ENCODE measurements around the gene KCNE3.

The KCNE3 gene

GRCh38 chr11:74438681-74439080 lies 28.7 kb downstream of the KCNE3 start:
- Histone ChIP-seq H3K36me3 (ENCODE audit: insufficient read depth, low read length) (no peaks in the 10 kb centered on the region), H3K27me3 (ENCODE audit: insufficient read depth, low read length) (0 out of 2 replicates have a peak, but pooled peaks cover 4% of the 10 kb centered on the region), H3K9me2 (ENCODE audit: low read depth, low read length) (no peaks in the 10 kb centered on the region), H3K9ac (ENCODE audit: low read length) (no peak overlapping the region), H3K27ac (ENCODE audit: low read depth, low read length, poor library complexity, severe bottlenecking) (no peak overlapping the region), H3K4me1 (ENCODE audit: insufficient read depth, low read length, severe bottlenecking) (no peaks in the 10 kb centered on the region), H3K4me3 (ENCODE audit: low read depth, low read length, poor library complexity, severe bottlenecking) (no peak overlapping the region), H3K4me2 (ENCODE audit: low read length) (no peak overlapping the region), H3K9me3 (ENCODE audit: low read length) (no peaks in the 10 kb centered on the region), H2AFZ (ENCODE audit: low read length) (no peak overlapping the region), H3K79me2 (ENCODE audit: insufficient read depth, low read length) (no peaks in the 10 kb centered on the region), H3F3A (ENCODE audit: insufficient read depth, low read length) (no peaks in the 10 kb centered on the region), H4K20me1 (ENCODE audit: insufficient read depth, low read length) (no peaks in the 10 kb centered on the region)
- no peak for TF ChIP-seq CTCF (IDR thresholded peaks at IDR 0.05; ENCODE audit: low read length)
- TF ChIP-seq EZH2 (IDR thresholded peaks at IDR 0.05; ENCODE audit: borderline replicate concordance, low read length) = no peak

DNA sequence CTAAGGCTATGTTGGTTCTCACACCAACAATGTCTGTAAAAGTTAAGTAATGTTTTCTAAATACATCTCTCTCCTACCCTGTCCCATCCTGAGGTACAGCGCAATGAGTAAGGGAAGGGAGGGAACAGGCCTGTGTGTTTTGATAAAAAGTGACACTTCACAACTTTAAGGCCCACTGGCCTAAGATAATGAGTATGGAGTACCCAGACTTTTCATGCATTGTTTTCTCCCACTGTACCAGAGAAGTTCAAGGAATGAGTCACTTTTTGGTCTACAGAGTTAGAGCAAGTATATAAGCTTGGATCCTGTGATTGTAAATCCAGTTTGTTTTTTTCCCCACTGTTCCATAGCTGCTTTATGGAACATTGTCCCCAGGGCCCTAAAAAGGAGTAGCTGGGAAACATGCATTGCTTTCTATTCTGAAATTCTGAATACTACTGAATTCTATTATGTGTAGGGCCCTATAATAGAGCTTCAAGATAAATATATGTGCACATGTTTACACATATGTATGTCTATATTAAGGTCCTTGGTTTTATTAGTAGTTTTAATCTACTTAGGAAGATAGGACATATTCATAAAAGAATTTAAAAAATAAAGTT lies 29.8 kb downstream of the KCNE3 start:
- H2AFZ ChIP-seq (ENCODE audit: low read length) = no peak overlapping the region

GRCh38 chr11:74434528-74434927 lies 32.8 kb downstream of the KCNE3 start:
- TF ChIP-seq CTCF (IDR thresholded peaks at IDR 0.05; ENCODE audit: low read length) = no peak
- no peak for TF ChIP-seq EZH2 (IDR thresholded peaks at IDR 0.05; ENCODE audit: borderline replicate concordance, low read length)
- no peaks in the 10 kb centered on the region for H3K4me1 ChIP-seq (ENCODE audit: insufficient read depth, low read length, severe bottlenecking)

More for the DNA sequence above, 29.8 kb downstream of the KCNE3 start:
- H3K9me3 ChIP-seq (ENCODE audit: low read length) = no peaks in the 10 kb centered on the region
- H3K4me3 ChIP-seq (ENCODE audit: low read depth, low read length, poor library complexity, severe bottlenecking) = no peak overlapping the region
- TF ChIP-seq EZH2 (IDR thresholded peaks at IDR 0.05; ENCODE audit: borderline replicate concordance, low read length) (no peak), CTCF (IDR thresholded peaks at IDR 0.05; ENCODE audit: low read length) (no peak)
- no peaks in the 10 kb centered on the region for H4K20me1 ChIP-seq (ENCODE audit: insufficient read depth, low read length)
- H3K36me3 ChIP-seq (ENCODE audit: insufficient read depth, low read length) = no peaks in the 10 kb centered on the region
- H3K4me2 ChIP-seq (ENCODE audit: low read length) = no peak overlapping the region
- no peaks in the 10 kb centered on the region for H3K4me1 ChIP-seq (ENCODE audit: insufficient read depth, low read length, severe bottlenecking)
- no peak overlapping the region for H3K9ac ChIP-seq (ENCODE audit: low read length)
- no peaks in the 10 kb centered on the region for H3K27me3 ChIP-seq (ENCODE audit: insufficient read depth, low read length)
- no peak overlapping the region for H3K27ac ChIP-seq (ENCODE audit: low read depth, low read length, poor library complexity, severe bottlenecking)
- H3K9me2 ChIP-seq (ENCODE audit: low read depth, low read length) = no peaks in the 10 kb centered on the region
- H3F3A ChIP-seq (ENCODE audit: insufficient read depth, low read length) = no peaks in the 10 kb centered on the region
- H3K79me2 ChIP-seq (ENCODE audit: insufficient read depth, low read length) = no peaks in the 10 kb centered on the region

More at GRCh38 chr11:74434528-74434927, 32.8 kb downstream of the KCNE3 start:
- no peak overlapping the region for H2AFZ ChIP-seq (ENCODE audit: low read length)
- no peak overlapping the region for H3K4me2 ChIP-seq (ENCODE audit: low read length)
- H3K9me2 ChIP-seq (ENCODE audit: low read depth, low read length) = no peaks in the 10 kb centered on the region
- H3K9ac ChIP-seq (ENCODE audit: low read length) = no peak overlapping the region
- no peaks in the 10 kb centered on the region for H3K9me3 ChIP-seq (ENCODE audit: low read length)
- H3K27ac ChIP-seq (ENCODE audit: low read depth, low read length, poor library complexity, severe bottlenecking) = no peak overlapping the region
- H3K4me3 ChIP-seq (ENCODE audit: low read depth, low read length, poor library complexity, severe bottlenecking) = no peak overlapping the region
- no peaks in the 10 kb centered on the region for H3F3A ChIP-seq (ENCODE audit: insufficient read depth, low read length)
- no peaks in the 10 kb centered on the region for H4K20me1 ChIP-seq (ENCODE audit: insufficient read depth, low read length)
- no peaks in the 10 kb centered on the region for H3K27me3 ChIP-seq (ENCODE audit: insufficient read depth, low read length)
- H3K79me2 ChIP-seq (ENCODE audit: insufficient read depth, low read length) = no peaks in the 10 kb centered on the region
- no peaks in the 10 kb centered on the region for H3K36me3 ChIP-seq (ENCODE audit: insufficient read depth, low read length)
